Measurements from ENCODE around the gene FGF1. TPM values are rescaled to one million over a fixed set of nuclear protein-coding genes. Genes with fewer than 3 reads are reported as not detected.

FGF1 gene
- total and polyA plus RNA-seq, 2 donors (not counting 3 experiments of a cell fraction or from before 2014, with no cell fraction given), result not detected

GRCh38 chr5:142644640-142645361 lies 41.1 kb downstream of the FGF1 start:
- Histone ChIP-seq H3K79me2 (ENCODE audit: control insufficient read depth, insufficient read depth, low read length) (no peaks in the 10 kb centered on the region), H3K4me1 (ENCODE audit: control insufficient read depth, extremely low read depth, insufficient read depth, low read length) (peaks cover 12% of the 10 kb centered on the region), H3K9me1 (replicated peaks; ENCODE audit: control insufficient read depth, extremely low read depth, insufficient read depth, low read length) (no peaks in the 10 kb centered on the region), H2AFZ (ENCODE audit: low read depth, low read length) (peak overlapping the region; percentile 87), H3K9me3 (replicated peaks; ENCODE audit: control insufficient read depth, insufficient read depth, low read length) (no peaks in the 10 kb centered on the region), H4K20me1 (replicated peaks; ENCODE audit: control insufficient read depth, extremely low read depth, insufficient read depth, low read length) (no peaks in the 10 kb centered on the region), H3K4me3 (replicated peaks in 1 of 3; ENCODE audit: insufficient read depth in 1 of 3, low read depth in 1 of 3, low read length in 3 of 3) (no peak overlapping the region), H3K27me3 (ENCODE audit: control insufficient read depth in 2 of 2, insufficient read depth in 2 of 2, low read length in 2 of 2) (no peaks in the 10 kb centered on the region), H3K27ac (ENCODE audit: insufficient read depth, low read depth, low read length) (peak overlapping the region; percentile 82), H3K9ac (replicated peaks; ENCODE audit: extremely low read depth, insufficient read depth, low read length) (peak overlapping the region; percentile 56), H3K4me2 (ENCODE audit: insufficient read depth, low read length) (peak overlapping the region; percentile 32), H3K36me3 (ENCODE audit: control insufficient read depth in 2 of 2, extremely low read depth in 1 of 2, insufficient read depth in 2 of 2, low read length in 2 of 2) (no peaks in the 10 kb centered on the region)
- DNase-seq (ENCODE audit: low read depth, low spot score) (peak; percentile 91), FAIRE-seq (peak; percentile 99)
- intact Hi-C loops (cut with micrococcal nuclease), result loop anchor here (1.0 to 2.0 kb wide), 2 partner anchors 14 kb away; no protein-coding TSS in a partner anchor
- POLR2A ChIA-PET, result interaction anchor here (0.7 to 1.2 kb wide), 3 partner anchors 11 to 573 kb away, joined by 3 read pairs; no protein-coding TSS in a partner anchor
- dilution Hi-C loops (cut with MboI; ENCODE audit: extremely low pct_ligation_motif_present, low sequenced_read_pairs), result no loop called here
- TF ChIP-seq JUN (IDR thresholded peaks at IDR 0.05; ENCODE audit: borderline replicate concordance, insufficient read depth, insufficient read length, low read depth) (peak; percentile 75), CTCF (IDR thresholded peaks at IDR 0.05; ENCODE audit: extremely low read depth in 1 of 2, insufficient read depth in 1 of 2, low read depth in 1 of 2, low read length in 2 of 2) (no peak), MYC (IDR thresholded peaks at IDR 0.05; ENCODE audit: low read depth, low read length) (no peak), GATA2 (IDR thresholded peaks at IDR 0.05; ENCODE audit: insufficient read depth, insufficient read length, low read depth, low read length) (peak; percentile 61), FOS (IDR thresholded peaks at IDR 0.05; ENCODE audit: borderline replicate concordance, insufficient read depth, low read length) (peak; percentile 85), POLR2A (IDR thresholded peaks at IDR 0.05; ENCODE audit: low read depth, low read length) (peak; percentile 34), POLR2AphosphoS5 (IDR thresholded peaks at IDR 0.05; ENCODE audit: insufficient read depth, low read depth, low read length) (no peak)
- TF ChIP-seq, protein P1, sequence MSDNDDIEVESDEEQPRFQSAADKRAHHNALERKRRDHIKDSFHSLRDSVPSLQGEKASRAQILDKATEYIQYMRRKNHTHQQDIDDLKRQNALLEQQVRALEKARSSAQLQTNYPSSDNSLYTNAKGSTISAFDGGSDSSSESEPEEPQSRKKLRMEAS (IDR thresholded peaks at IDR 0.05; ENCODE audit: insufficient read depth, insufficient read length), result no peak
- BruUV-seq (replicated peaks), result no TSS peak
- CTCF ChIA-PET, result interaction anchor here (0.8 to 3.7 kb wide), 17 partner anchors 10 to 244 kb away, joined by 3 to 61 read pairs (median 4); no protein-coding TSS in a partner anchor

Data from endothelial cell of umbilical vein (primary cell).